ENCODE data around the gene CFAP20DC.

DNA sequence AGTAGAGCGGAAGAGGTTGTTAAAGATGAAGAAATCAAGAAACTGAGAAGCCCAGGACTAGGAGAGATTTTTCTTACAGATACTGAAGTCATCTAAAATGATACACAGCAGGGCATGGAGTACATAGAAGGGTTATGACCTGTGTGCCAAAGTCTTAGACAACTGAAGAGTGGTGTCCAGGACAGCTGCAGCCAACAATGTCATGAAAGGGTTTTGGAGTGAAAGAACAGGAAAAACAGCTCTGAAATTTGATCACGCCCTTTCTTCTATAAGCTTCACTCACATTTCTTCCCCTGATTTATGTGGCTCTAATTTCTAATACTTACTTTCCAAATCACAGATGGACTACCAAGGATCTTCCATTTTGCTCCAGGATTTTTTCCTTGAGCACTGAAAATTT is 3.0 kb downstream of the CFAP20DC start:
- TF ChIP-seq, protein P1, sequence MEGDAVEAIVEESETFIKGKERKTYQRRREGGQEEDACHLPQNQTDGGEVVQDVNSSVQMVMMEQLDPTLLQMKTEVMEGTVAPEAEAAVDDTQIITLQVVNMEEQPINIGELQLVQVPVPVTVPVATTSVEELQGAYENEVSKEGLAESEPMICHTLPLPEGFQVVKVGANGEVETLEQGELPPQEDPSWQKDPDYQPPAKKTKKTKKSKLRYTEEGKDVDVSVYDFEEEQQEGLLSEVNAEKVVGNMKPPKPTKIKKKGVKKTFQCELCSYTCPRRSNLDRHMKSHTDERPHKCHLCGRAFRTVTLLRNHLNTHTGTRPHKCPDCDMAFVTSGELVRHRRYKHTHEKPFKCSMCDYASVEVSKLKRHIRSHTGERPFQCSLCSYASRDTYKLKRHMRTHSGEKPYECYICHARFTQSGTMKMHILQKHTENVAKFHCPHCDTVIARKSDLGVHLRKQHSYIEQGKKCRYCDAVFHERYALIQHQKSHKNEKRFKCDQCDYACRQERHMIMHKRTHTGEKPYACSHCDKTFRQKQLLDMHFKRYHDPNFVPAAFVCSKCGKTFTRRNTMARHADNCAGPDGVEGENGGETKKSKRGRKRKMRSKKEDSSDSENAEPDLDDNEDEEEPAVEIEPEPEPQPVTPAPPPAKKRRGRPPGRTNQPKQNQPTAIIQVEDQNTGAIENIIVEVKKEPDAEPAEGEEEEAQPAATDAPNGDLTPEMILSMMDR (IDR thresholded peaks at IDR 0.05): no peak
- TF ChIP-seq POLR2AphosphoS5 (IDR thresholded peaks at IDR 0.05; ENCODE audit: insufficient read depth in 1 of 2, low read depth in 1 of 2): no peak
- TF ChIP-seq POLR2A (IDR thresholded peaks at IDR 0.05): no peak

Data from vagina (tissue), 2 donors.